HepG2 (cell line): ENCODE measurements around the gene CCDC148. TPM values are rescaled to one million over a fixed set of nuclear protein-coding genes. Genes with fewer than 3 reads are reported as not detected.

ENCODE experiments used
- CEBPB ChIP-seq: IDR thresholded peaks from 2 replicates; pipeline ENCODE4 v1.6.1; 2011; ENCODE audit warnings: low read depth, low read length, improper control_type of control experiment, borderline replicate concordance
- FOXK2 ChIP-seq: fragments of 450-650 bp; IDR thresholded peaks from 2 replicates; pipeline ENCODE4 v1.6.1; 2016
- HIC2 ChIP-seq: sonication (generic); formaldehyde crosslinking; IDR thresholded peaks from 2 replicates; pipeline ENCODE4 v1.9.0; 2022; ENCODE audit warnings: low read depth, missing genetic modification reagents
- HNF4G ChIP-seq, 2 experiments: sonication (generic) in 1 of 2; formaldehyde crosslinking in 1 of 2; IDR thresholded peaks; 2 replicates each; pipeline versions ENCODE4 v1.4.0 to v1.6.1; 2011 to 2020; ENCODE audit warnings: borderline replicate concordance in 2 of 2, low read depth in 2 of 2, mild to moderate bottlenecking in 2 of 2, low read length in 1 of 2, missing genetic modification reagents in 1 of 2, moderate library complexity in 1 of 2
- HNRNPL ChIP-seq: fragments of 200-400 bp; formaldehyde crosslinking; IDR thresholded peaks from 2 replicates; pipeline ENCODE4 v1.6.1; 2017; ENCODE audit warnings: mild to moderate bottlenecking, low read depth, low read length
- KLF13 ChIP-seq: sonication (generic); formaldehyde crosslinking; IDR thresholded peaks from 2 replicates; pipeline ENCODE4 v1.4.0; 2020; ENCODE audit warnings: mild to moderate bottlenecking, missing genetic modification reagents
- MAFK ChIP-seq, 2 experiments: IDR thresholded peaks in 1 of 2; conservative IDR thresholded peaks in 1 of 2; 2 replicates each; pipeline ENCODE4 v1.6.1; 2011; ENCODE audit warnings: improper control_type of control experiment in 2 of 2, low read length in 2 of 2
- NCOA2 ChIP-seq: sonication (generic); formaldehyde crosslinking; IDR thresholded peaks from 2 replicates; pipeline ENCODE4 v1.8.0; 2022; ENCODE audit warnings: inconsistent platforms
- NRL ChIP-seq: sonication (generic); formaldehyde crosslinking; IDR thresholded peaks from 2 replicates; pipeline ENCODE4 v1.5.0; 2020; ENCODE audit warnings: missing genetic modification reagents, mild to moderate bottlenecking, moderate library complexity, borderline replicate concordance
- POLR2AphosphoS2 ChIP-seq: IDR thresholded peaks from 2 replicates; pipeline ENCODE4 v1.6.1; 2011; ENCODE audit warnings: low read depth, low read length, improper control_type of control experiment
- RAD51 ChIP-seq: fragments of 450-650 bp; IDR thresholded peaks from 2 replicates; pipeline ENCODE4 v1.6.1; 2016; ENCODE audit warnings: borderline replicate concordance
- RBFOX2 ChIP-seq: fragments of 200-400 bp; formaldehyde crosslinking; IDR thresholded peaks from 2 replicates; pipeline ENCODE4 v1.6.1; 2017; ENCODE audit warnings: low read depth, mild to moderate bottlenecking, low read length
- REXO4 ChIP-seq: sonication (generic); formaldehyde crosslinking; IDR thresholded peaks from 2 replicates; pipeline ENCODE4 v1.8.0; 2022; ENCODE audit warnings: missing genetic modification reagents, mild to moderate bottlenecking, borderline replicate concordance
- RXRB ChIP-seq: IDR thresholded peaks from 2 replicates; pipeline ENCODE4 v1.6.1; 2016; ENCODE audit warnings: borderline replicate concordance, missing genetic modification reagents, missing compliant biosample characterization
- SIX4 ChIP-seq: sonication (generic); formaldehyde crosslinking; IDR thresholded peaks from 2 replicates; pipeline ENCODE4 v1.4.0; 2020; ENCODE audit warnings: missing genetic modification reagents
- TARDBP ChIP-seq: sonication (generic); formaldehyde crosslinking; IDR thresholded peaks from 2 replicates; pipeline ENCODE4 v1.8.0; 2022; ENCODE audit warnings: mild to moderate bottlenecking, missing genetic modification reagents
- TCF7L2 ChIP-seq: IDR thresholded peaks from 2 replicates; pipeline ENCODE4 v1.6.1; 2011; ENCODE audit warnings: mild to moderate bottlenecking, low read depth, low read length, moderate library complexity
- THAP8 ChIP-seq: sonication (generic); formaldehyde crosslinking; IDR thresholded peaks from 2 replicates; pipeline ENCODE4 v1.5.1; 2020; ENCODE audit warnings: missing genetic modification reagents, mild to moderate bottlenecking, borderline replicate concordance
- ZNF20 ChIP-seq: sonication (generic); formaldehyde crosslinking; IDR thresholded peaks from 2 replicates; pipeline ENCODE4 v1.4.0; 2020; ENCODE audit warnings: mild to moderate bottlenecking, moderate library complexity, missing genetic modification reagents
- ZNF292 ChIP-seq: sonication (generic); formaldehyde crosslinking; IDR thresholded peaks from 2 replicates; pipeline ENCODE4 v1.8.1; 2022; ENCODE audit warnings: mild to moderate bottlenecking, low read depth, missing genetic modification reagents, borderline replicate concordance
- ZNF512B ChIP-seq: sonication (generic); formaldehyde crosslinking; IDR thresholded peaks from 2 replicates; pipeline ENCODE4 v1.5.1; 2020; ENCODE audit warnings: missing genetic modification reagents, mild to moderate bottlenecking, borderline replicate concordance
- ZNF737 ChIP-seq: sonication (generic); formaldehyde crosslinking; IDR thresholded peaks from 2 replicates; pipeline ENCODE4 v1.5.0; 2020; ENCODE audit warnings: missing genetic modification reagents, mild to moderate bottlenecking, borderline replicate concordance
- ZNF777 ChIP-seq: sonication (generic); formaldehyde crosslinking; IDR thresholded peaks from 2 replicates; pipeline ENCODE4 v1.4.0; 2020; ENCODE audit warnings: missing genetic modification reagents
- polyA plus RNA-seq, 8 experiments: library from polyadenylated mRNA; depleted of rRNA in 3 of 8; stranded (reverse) in 7 of 8; unstranded in 1 of 8; fragments of >200 nt; fragmentation: Illumina TruSeq in 4 of 8; extraction: Trizol in 4 of 8; gene quantifications; 2 replicates each; pipeline versions ENCODE4 v1.2.1 to v1.2.3, GENCODE V29; 2011 to 2016; ENCODE audit warnings: low read depth in 4 of 8, missing spikeins in 1 of 8, mixed read lengths in 1 of 8; ENCODE audit not compliant: insufficient read depth in 1 of 8
- total RNA-seq, 5 experiments: library from RNA; depleted of rRNA; stranded (reverse); fragments of >200 nt; fragmentation: Illumina TruSeq; extraction: Trizol; gene quantifications; 2 replicates each; pipeline ENCODE4 v1.2.3, GENCODE V29; 2016; ENCODE audit warnings: low read depth in 1 of 5

The CCDC148 gene
- total and polyA plus RNA-seq, 2 of the 13 experiments (the other 11 are each of a cell fraction or from before 2014, with no cell fraction given): 0.30 to 0.49 TPM

- TF ChIP-seq NCOA2 (CRISPR knock-in tag) (no peak), POLR2AphosphoS2 (no peak), ZNF20 (CRISPR knock-in tag) (no peak), HNRNPL (no peak; the same call in 1 of the 2 replicates), TARDBP (CRISPR knock-in tag) (no peak; the same call in 1 of the 2 replicates), NRL (no peak), THAP8 (no peak), SIX4 (no peak), RBFOX2 (no peak), CEBPB (no peak), ZNF777 (CRISPR knock-in tag) (peak; percentile 12), RXRB (no peak), KLF13 (no peak), ZNF292 (CRISPR knock-in tag) (peak; percentile 56; the same call in 1 of the 2 replicates), RAD51 (no peak), HNF4G (IDR thresholded peaks at IDR 0.05; ENCODE audit: borderline replicate concordance, low read depth, low read length) (no peak), HNF4G (CRISPR knock-in tag; IDR thresholded peaks at IDR 0.05; ENCODE audit: borderline replicate concordance, low read depth) (peak; percentile 54; the same call in 1 of the 2 replicates), MAFK (conservative IDR thresholded peaks at IDR 0.05 in 1 of 2, IDR thresholded peaks at IDR 0.05 in 1 of 2; ENCODE audit: low read length in 2 of 2) (no peak), HIC2 (CRISPR knock-in tag) (no peak), REXO4 (CRISPR knock-in tag) (no peak), TCF7L2 (no peak), ZNF512B (CRISPR knock-in tag) (no peak), FOXK2 (no peak), ZNF737 (no peak)
Observed at GRCh38 chr2:158456309-158457066, at the start of gene CCDC148, which contains the start of gene PKP4 (continued).
